ENCODE measurements around the gene NFS1.

GRCh38 chr20:35714127-35714526 lies 15.0 kb upstream of the NFS1 start:
- TF ChIP-seq CTCF (IDR thresholded peaks at IDR 0.05; ENCODE audit: insufficient read depth, low read length), result no peak
- TF ChIP-seq POLR2AphosphoS5 (IDR thresholded peaks at IDR 0.05; ENCODE audit: low read depth), result no peak
- TF ChIP-seq REST (IDR thresholded peaks at IDR 0.05; ENCODE audit: insufficient replicate concordance, low read depth), result no peak
- TF ChIP-seq SPI1 (IDR thresholded peaks at IDR 0.05; ENCODE audit: borderline replicate concordance, low read depth), result no peak

All from HL-60 (cell line).